HG03571 (cell line): Measurements from ENCODE around the gene APC2.
"Not testable (repeated sequence)": the region's sequence is repeated elsewhere in the genome, so short reads cannot be mapped to it uniquely, and the experiment has no call there.

Experiments
- ATAC-seq: cut with Tn5 transposase; IDR thresholded peaks from one replicate; pipeline ENCODE4 v1.9.1; 2021; ENCODE audit not compliant: unreplicated experiment

APC2 gene

GRCh38 chr19:1491114-1491848 lies 41.4 kb downstream of the APC2 start, which contains the start of gene REEP6:
Gene REEP6, plus strand, starts transcription at chr19:1491181. Its CDS starts 89 bp downstream, at chr19:1491270.
- no peak for ATAC-seq

- no peak for ATAC-seq
Measured at GRCh38 chr19:1491849-1492170, 41.9 kb downstream of the APC2 start.

- no peak for ATAC-seq
Measured at GRCh38 chr19:1492474-1493006, 42.6 kb downstream of the APC2 start.

GRCh38 chr19:1494115-1494815 lies 44.3 kb downstream of the APC2 start:
- ATAC-seq, result no peak

- ATAC-seq, result no peak
Measured at GRCh38 chr19:1495051-1495798, 45.3 kb downstream of the APC2 start.

- no peak for ATAC-seq
Measured at GRCh38 chr19:1495799-1496713, 46.1 kb downstream of the APC2 start.

- no peak for ATAC-seq
Measured at GRCh38 chr19:1496714-1497577, 47.0 kb downstream of the APC2 start.

GRCh38 chr19:1497578-1498235 lies 47.8 kb downstream of the APC2 start:
- no peak for ATAC-seq

- not testable (repeated sequence) for ATAC-seq
Measured at GRCh38 chr19:1499231-1499630, 49.3 kb downstream of the APC2 start.

- ATAC-seq, result no peak
Measured at GRCh38 chr19:1501200-1501595, 51.3 kb downstream of the APC2 start.

GRCh38 chr19:1502433-1503088 lies 52.6 kb downstream of the APC2 start:
- no peak for ATAC-seq

GRCh38 chr19:1503089-1503924 lies 53.4 kb downstream of the APC2 start:
- no peak for ATAC-seq

- ATAC-seq, result no peak
Measured at GRCh38 chr19:1503925-1504773, 54.2 kb downstream of the APC2 start.

GRCh38 chr19:1505012-1505411 lies 55.1 kb downstream of the APC2 start:
- no peak for ATAC-seq

- no peak for ATAC-seq
Measured at GRCh38 chr19:1505991-1506881, 56.3 kb downstream of the APC2 start.

GRCh38 chr19:1507192-1507660 lies 57.3 kb downstream of the APC2 start:
- ATAC-seq, result no peak
